ENCODE results near the gene GALNT2.

The GALNT2 gene

GRCh38 chr1:230125640-230126528, 58.8 kb downstream of the GALNT2 start:
- peaks cover 21 to 36% of the 10 kb centered on the region in 2 donors for H3K4me1 ChIP-seq (ENCODE audit: control insufficient read depth in 1 of 2, insufficient read depth in 2 of 2, low read length in 2 of 2)
- H3K9ac ChIP-seq (ENCODE audit: low read depth in 1 of 2, low read length in 2 of 2), result no peak overlapping the region
- no peaks in the 10 kb centered on the region for H3K9me3 ChIP-seq (ENCODE audit: control insufficient read depth in 1 of 2, low read length in 2 of 2)
- H3K4me3 ChIP-seq (ENCODE audit: low read depth in 1 of 2, low read length in 2 of 2), result no peak overlapping the region
- no peaks in the 10 kb centered on the region for H3K36me3 ChIP-seq (ENCODE audit: control insufficient read depth in 1 of 2, insufficient read depth in 2 of 2, low read length in 2 of 2)
- H3K27ac ChIP-seq (ENCODE audit: low read depth, low read length), result no peak overlapping the region
- H3K27me3 ChIP-seq (ENCODE audit: control insufficient read depth in 1 of 2, insufficient read depth in 2 of 2, low read length in 2 of 2), result no peaks in the 10 kb centered on the region

GRCh38 chr1:230126529-230127104, 59.6 kb downstream of the GALNT2 start:
- Histone ChIP-seq H3K36me3 (ENCODE audit: control insufficient read depth in 1 of 2, insufficient read depth in 2 of 2, low read length in 2 of 2) (no peaks in the 10 kb centered on the region), H3K4me3 (ENCODE audit: low read depth in 1 of 2, low read length in 2 of 2) (no peak overlapping the region)

GRCh38 chr1:230127105-230128054, 60.3 kb downstream of the GALNT2 start:
- no peaks in the 10 kb centered on the region for H3K9me3 ChIP-seq (ENCODE audit: control insufficient read depth in 1 of 2, low read length in 2 of 2)
- H3K4me3 ChIP-seq (ENCODE audit: low read depth in 1 of 2, low read length in 2 of 2), result no peak overlapping the region
- no peaks in the 10 kb centered on the region for H3K27me3 ChIP-seq (ENCODE audit: control insufficient read depth in 1 of 2, insufficient read depth in 2 of 2, low read length in 2 of 2)
- no peak overlapping the region for H3K27ac ChIP-seq (ENCODE audit: low read depth, low read length)
- peaks cover 26 to 35% of the 10 kb centered on the region in 2 donors for H3K4me1 ChIP-seq (ENCODE audit: control insufficient read depth in 1 of 2, insufficient read depth in 2 of 2, low read length in 2 of 2)
- H3K36me3 ChIP-seq (ENCODE audit: control insufficient read depth in 1 of 2, insufficient read depth in 2 of 2, low read length in 2 of 2), result no peaks in the 10 kb centered on the region
- H3K9ac ChIP-seq (ENCODE audit: low read depth in 1 of 2, low read length in 2 of 2), result no peak overlapping the region

More at GRCh38 chr1:230126529-230127104, 59.6 kb downstream of the GALNT2 start:
- no peaks in the 10 kb centered on the region for H3K27me3 ChIP-seq (ENCODE audit: control insufficient read depth in 1 of 2, insufficient read depth in 2 of 2, low read length in 2 of 2)
- H3K9ac ChIP-seq (ENCODE audit: low read depth in 1 of 2, low read length in 2 of 2), result no peak overlapping the region
- peaks cover 22 to 34% of the 10 kb centered on the region in 2 donors for H3K4me1 ChIP-seq (ENCODE audit: control insufficient read depth in 1 of 2, insufficient read depth in 2 of 2, low read length in 2 of 2)
- H3K27ac ChIP-seq (ENCODE audit: low read depth, low read length), result no peak overlapping the region
- H3K9me3 ChIP-seq (ENCODE audit: control insufficient read depth in 1 of 2, low read length in 2 of 2), result no peaks in the 10 kb centered on the region

- Histone ChIP-seq H3K27me3 (ENCODE audit: control insufficient read depth in 1 of 2, insufficient read depth in 2 of 2, low read length in 2 of 2) (no peaks in the 10 kb centered on the region), H3K36me3 (ENCODE audit: control insufficient read depth in 1 of 2, insufficient read depth in 2 of 2, low read length in 2 of 2) (no peaks in the 10 kb centered on the region), H3K4me3 (ENCODE audit: low read depth in 1 of 2, low read length in 2 of 2) (no peak overlapping the region), H3K27ac (ENCODE audit: low read depth, low read length) (no peak overlapping the region), H3K9me3 (ENCODE audit: control insufficient read depth in 1 of 2, low read length in 2 of 2) (no peaks in the 10 kb centered on the region), H3K9ac (ENCODE audit: low read depth in 1 of 2, low read length in 2 of 2) (no peak overlapping the region), H3K4me1 (ENCODE audit: control insufficient read depth in 1 of 2, insufficient read depth in 2 of 2, low read length in 2 of 2) (peaks cover 26 to 38% of the 10 kb centered on the region in 2 donors)
Measured at GRCh38 chr1:230128569-230129285, 61.7 kb downstream of the GALNT2 start.

GRCh38 chr1:230129341-230129740, 62.3 kb downstream of the GALNT2 start:
- Histone ChIP-seq H3K9me3 (ENCODE audit: control insufficient read depth in 1 of 2, low read length in 2 of 2) (no peaks in the 10 kb centered on the region), H3K9ac (ENCODE audit: low read depth in 1 of 2, low read length in 2 of 2) (no peak overlapping the region), H3K27ac (ENCODE audit: low read depth, low read length) (no peak overlapping the region), H3K36me3 (ENCODE audit: control insufficient read depth in 1 of 2, insufficient read depth in 2 of 2, low read length in 2 of 2) (no peaks in the 10 kb centered on the region), H3K4me3 (ENCODE audit: low read depth in 1 of 2, low read length in 2 of 2) (no peak overlapping the region), H3K27me3 (ENCODE audit: control insufficient read depth in 1 of 2, insufficient read depth in 2 of 2, low read length in 2 of 2) (no peaks in the 10 kb centered on the region), H3K4me1 (ENCODE audit: control insufficient read depth in 1 of 2, insufficient read depth in 2 of 2, low read length in 2 of 2) (peaks cover 26 to 32% of the 10 kb centered on the region in 2 donors)

GRCh38 chr1:230130172-230130944, 63.3 kb downstream of the GALNT2 start:
- Histone ChIP-seq H3K4me1 (ENCODE audit: control insufficient read depth in 1 of 2, insufficient read depth in 2 of 2, low read length in 2 of 2) (peaks cover 19 to 22% of the 10 kb centered on the region in 2 donors), H3K4me3 (ENCODE audit: low read depth in 1 of 2, low read length in 2 of 2) (no peak overlapping the region), H3K27ac (ENCODE audit: low read depth, low read length) (no peak overlapping the region), H3K9ac (ENCODE audit: low read depth in 1 of 2, low read length in 2 of 2) (no peak overlapping the region), H3K36me3 (ENCODE audit: control insufficient read depth in 1 of 2, insufficient read depth in 2 of 2, low read length in 2 of 2) (no peaks in the 10 kb centered on the region), H3K9me3 (ENCODE audit: control insufficient read depth in 1 of 2, low read length in 2 of 2) (no peaks in the 10 kb centered on the region), H3K27me3 (ENCODE audit: control insufficient read depth in 1 of 2, insufficient read depth in 2 of 2, low read length in 2 of 2) (no peaks in the 10 kb centered on the region)

- Histone ChIP-seq H3K4me3 (ENCODE audit: low read depth in 1 of 2, low read length in 2 of 2) (no peak overlapping the region), H3K27ac (ENCODE audit: low read depth, low read length) (no peak overlapping the region), H3K36me3 (ENCODE audit: control insufficient read depth in 1 of 2, insufficient read depth in 2 of 2, low read length in 2 of 2) (no peaks in the 10 kb centered on the region), H3K9me3 (ENCODE audit: control insufficient read depth in 1 of 2, low read length in 2 of 2) (no peaks in the 10 kb centered on the region), H3K4me1 (ENCODE audit: control insufficient read depth in 1 of 2, insufficient read depth in 2 of 2, low read length in 2 of 2) (peaks cover 12 to 15% of the 10 kb centered on the region in 2 donors), H3K27me3 (ENCODE audit: control insufficient read depth in 1 of 2, insufficient read depth in 2 of 2, low read length in 2 of 2) (no peaks in the 10 kb centered on the region), H3K9ac (ENCODE audit: low read depth in 1 of 2, low read length in 2 of 2) (no peak overlapping the region)
Measured at GRCh38 chr1:230131457-230131856, 64.4 kb downstream of the GALNT2 start.

GRCh38 chr1:230132758-230133157, 65.7 kb downstream of the GALNT2 start:
- H3K4me1 ChIP-seq (ENCODE audit: control insufficient read depth in 1 of 2, insufficient read depth in 2 of 2, low read length in 2 of 2), result peaks cover 12% of the 10 kb centered on the region in 2 donors
- H3K9ac ChIP-seq (ENCODE audit: low read depth in 1 of 2, low read length in 2 of 2), result no peak overlapping the region
- H3K27ac ChIP-seq (ENCODE audit: low read depth, low read length), result no peak overlapping the region
- H3K9me3 ChIP-seq (ENCODE audit: control insufficient read depth in 1 of 2, low read length in 2 of 2), result no peaks in the 10 kb centered on the region
- no peaks in the 10 kb centered on the region for H3K36me3 ChIP-seq (ENCODE audit: control insufficient read depth in 1 of 2, insufficient read depth in 2 of 2, low read length in 2 of 2)
- H3K27me3 ChIP-seq (ENCODE audit: control insufficient read depth in 1 of 2, insufficient read depth in 2 of 2, low read length in 2 of 2), result no peaks in the 10 kb centered on the region
- no peak overlapping the region for H3K4me3 ChIP-seq (ENCODE audit: low read depth in 1 of 2, low read length in 2 of 2)

GRCh38 chr1:230135726-230136125, 68.7 kb downstream of the GALNT2 start:
- Histone ChIP-seq H3K27me3 (ENCODE audit: control insufficient read depth in 1 of 2, insufficient read depth in 2 of 2, low read length in 2 of 2) (no peaks in the 10 kb centered on the region), H3K4me1 (ENCODE audit: control insufficient read depth in 1 of 2, insufficient read depth in 2 of 2, low read length in 2 of 2) (peaks cover 19 to 21% of the 10 kb centered on the region in 2 donors), H3K9ac (ENCODE audit: low read depth in 1 of 2, low read length in 2 of 2) (no peak overlapping the region), H3K4me3 (ENCODE audit: low read depth in 1 of 2, low read length in 2 of 2) (no peak overlapping the region), H3K9me3 (ENCODE audit: control insufficient read depth in 1 of 2, low read length in 2 of 2) (no peaks in the 10 kb centered on the region), H3K36me3 (ENCODE audit: control insufficient read depth in 1 of 2, insufficient read depth in 2 of 2, low read length in 2 of 2) (no peaks in the 10 kb centered on the region), H3K27ac (ENCODE audit: low read depth, low read length) (no peak overlapping the region)
